GM19467 (cell line): Measurements from ENCODE around the gene LRRC42.

Source experiments
- ATAC-seq: cut with Tn5 transposase; IDR thresholded peaks from one replicate; pipeline ENCODE4 v1.9.1; 2021; ENCODE audit warnings: mild to moderate bottlenecking, moderate library complexity; ENCODE audit not compliant: unreplicated experiment

Gene LRRC42

DNA sequence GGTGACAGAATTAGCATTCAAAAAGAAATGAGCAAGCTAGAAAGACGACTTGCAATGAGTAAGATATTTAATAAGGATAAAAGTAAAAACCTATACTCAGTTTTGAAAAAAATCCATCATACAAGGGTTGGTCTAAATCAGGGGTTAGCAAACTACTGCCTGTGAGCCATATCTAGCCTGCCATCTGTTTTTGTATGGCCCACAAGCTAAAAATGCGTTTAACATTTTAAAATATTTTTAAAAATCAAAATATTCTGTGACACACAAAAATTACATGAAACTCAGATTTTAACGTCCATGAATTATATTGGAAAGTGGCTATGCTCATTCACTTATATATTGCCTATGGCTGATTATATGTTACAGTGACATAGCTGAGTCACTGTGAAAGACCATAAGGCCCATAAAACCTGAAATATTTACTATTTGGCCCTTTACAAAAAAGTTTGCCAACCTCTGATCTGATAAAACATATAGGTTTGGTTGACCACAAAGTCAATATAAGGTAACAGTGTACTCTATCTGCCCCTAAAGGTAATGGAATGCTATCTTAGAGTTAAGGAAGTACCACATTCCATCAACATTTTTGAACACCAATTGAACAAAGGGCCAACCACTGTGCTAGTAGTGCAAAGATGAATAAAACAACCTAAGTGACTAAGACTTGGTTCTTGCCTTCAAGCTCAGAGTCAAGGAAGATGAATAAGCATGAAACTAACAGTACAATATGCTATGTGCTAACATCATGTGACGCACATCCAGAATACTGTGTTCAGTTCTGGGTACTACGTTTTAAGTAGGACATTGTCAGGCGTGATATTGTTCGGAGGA lies 3.8 kb upstream of the LRRC42 start:
- no peak for ATAC-seq

DNA sequence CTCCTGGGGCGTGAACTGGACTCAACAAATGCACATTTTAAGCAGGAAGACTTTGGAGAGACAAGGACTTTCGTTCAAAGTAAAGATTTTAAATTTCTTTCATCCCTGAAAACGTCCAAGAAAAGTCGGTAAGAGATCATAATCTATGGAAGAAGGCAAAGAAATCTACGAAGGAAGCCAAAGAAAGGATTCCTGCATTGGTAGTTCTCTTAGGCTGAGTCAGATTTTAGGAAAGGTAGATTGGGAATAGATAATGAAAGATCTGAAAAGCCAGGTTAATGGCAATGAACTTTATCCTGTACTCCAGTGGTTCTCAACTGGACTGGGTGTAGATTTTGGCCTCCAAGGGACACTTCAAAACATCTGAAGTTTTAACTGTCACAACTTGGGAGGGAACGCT lies 3.1 kb upstream of the LRRC42 start:
- ATAC-seq: no peak

- ATAC-seq: no peak
Observed at GRCh38 chr1:53943490-53944043, 2.6 kb upstream of the LRRC42 start.

- ATAC-seq: no peak
Observed at GRCh38 chr1:53944469-53945182, 1.5 kb upstream of the LRRC42 start.

DNA sequence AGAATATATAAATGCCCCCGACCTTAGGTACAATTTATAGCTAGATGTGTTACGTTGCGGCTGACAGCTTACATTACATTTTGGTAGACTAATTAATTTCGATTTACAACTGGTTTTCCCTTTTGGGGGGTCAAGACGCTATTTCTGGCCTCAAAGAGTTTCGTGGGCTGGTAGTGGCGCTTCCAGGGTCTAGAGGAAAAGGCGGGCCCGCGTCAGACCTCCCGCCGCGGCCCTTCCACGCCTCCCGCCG lies 1.0 kb upstream of the LRRC42 start:
- ATAC-seq: no peak

- peak; percentile 61 for ATAC-seq
Observed at GRCh38 chr1:53945433-53946251, 508 bp upstream of the LRRC42 start, which contains the start of gene IFT25. IFT25 (minus strand) TSS chr1:53945699; CDS start chr1:53940082, 5,617 bp downstream.

DNA sequence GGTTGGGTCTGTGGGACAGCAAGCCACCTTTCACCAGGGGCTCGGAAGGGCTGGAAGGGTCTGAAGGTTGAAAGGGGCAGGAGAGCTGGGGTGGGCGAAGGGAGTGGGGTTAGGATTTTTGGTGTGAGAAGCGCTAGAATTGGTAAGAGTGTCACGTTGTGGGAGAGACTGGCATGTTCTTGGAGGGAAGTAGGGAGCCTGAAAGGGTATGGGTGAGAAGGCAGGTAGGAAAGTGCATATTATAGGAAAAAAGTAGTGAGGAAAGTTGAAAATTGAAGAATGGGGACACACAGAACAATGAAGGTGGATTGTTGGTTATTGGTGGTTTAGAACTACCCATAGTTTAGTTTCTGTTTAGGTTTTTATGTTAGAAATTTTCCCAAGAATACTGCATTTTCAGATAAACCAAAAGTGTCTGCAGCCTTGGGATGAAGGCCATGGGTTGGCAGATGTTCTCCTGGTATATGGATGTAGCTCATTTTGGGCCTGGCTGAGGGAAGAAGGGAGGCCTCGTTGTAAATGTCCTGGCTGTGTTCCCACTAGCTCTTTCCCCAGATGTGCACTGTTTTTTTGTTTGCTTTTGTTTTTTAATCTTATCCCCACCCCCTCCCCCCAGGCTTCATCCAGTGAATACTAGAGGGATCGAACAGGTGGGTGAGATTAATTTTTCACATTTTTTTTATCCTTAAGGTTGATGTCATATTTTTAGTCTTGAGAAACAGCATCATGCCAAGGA lies 1.2 kb downstream of the LRRC42 start:
- no peak for ATAC-seq

DNA sequence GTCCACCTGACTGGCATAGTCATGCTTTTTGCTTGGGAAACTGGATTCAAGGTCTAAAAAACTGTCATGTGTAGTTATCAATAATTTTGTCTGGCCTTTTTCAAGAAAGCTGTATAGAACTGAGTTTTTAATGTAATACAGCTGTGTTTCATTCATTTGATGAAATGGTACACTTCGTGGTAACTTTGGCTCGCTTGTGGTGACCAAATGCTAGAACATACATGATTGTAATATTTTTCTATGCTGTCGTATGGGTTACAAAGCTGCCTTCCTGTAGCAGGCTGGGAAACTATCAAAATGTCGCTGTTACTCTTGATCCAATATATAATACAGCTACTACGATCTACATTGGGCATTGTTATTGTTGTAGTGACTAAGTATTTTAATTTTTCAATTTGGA lies 2.1 kb downstream of the LRRC42 start:
- no peak for ATAC-seq

- ATAC-seq: no peak
Observed at GRCh38 chr1:53949023-53949990, 3.2 kb downstream of the LRRC42 start.

DNA sequence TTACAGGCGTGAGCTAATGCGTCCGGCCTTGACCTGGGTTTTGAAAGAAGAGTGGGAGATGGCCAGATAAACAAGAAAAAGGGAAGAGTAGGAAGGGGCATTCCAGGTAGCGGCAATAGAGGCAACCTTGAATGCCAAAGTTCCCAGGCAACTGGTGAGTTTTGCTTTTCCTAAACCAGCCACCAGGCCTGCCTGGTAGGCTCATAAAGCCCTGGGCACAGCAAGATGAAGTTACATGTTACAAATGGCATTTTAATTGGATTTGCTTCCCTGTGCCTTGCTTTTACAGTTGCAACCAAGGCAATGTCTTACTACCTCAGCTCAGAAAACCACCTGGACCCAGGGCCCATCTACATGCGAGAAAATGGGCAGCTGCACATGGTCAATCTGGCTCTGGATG lies 5.5 kb downstream of the LRRC42 start:
- no peak for ATAC-seq

DNA sequence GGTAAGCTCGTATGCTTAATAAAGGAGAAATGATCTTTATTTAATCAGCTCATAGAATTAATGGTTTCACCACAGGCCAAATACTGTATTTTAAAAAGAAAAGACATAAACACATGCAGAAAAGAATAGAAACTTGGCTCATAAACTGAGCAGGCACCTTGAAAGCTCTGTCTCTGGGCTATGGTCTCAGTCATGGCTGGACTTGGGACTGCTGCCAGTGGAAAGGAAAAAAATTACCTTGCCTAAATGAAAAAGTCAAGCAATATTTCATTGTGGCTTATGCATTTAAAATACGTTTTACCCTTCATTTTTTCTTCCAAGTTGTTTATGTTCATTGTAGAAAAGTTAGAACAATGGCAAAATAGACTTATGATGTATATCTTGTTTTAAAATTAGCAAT lies 8.0 kb downstream of the LRRC42 start:
- no peak for ATAC-seq

GRCh38 chr1:53956308-53957168 lies 10.4 kb downstream of the LRRC42 start:
- ATAC-seq: no peak

- no peak for ATAC-seq
Observed at GRCh38 chr1:53957194-53957818, 11.2 kb downstream of the LRRC42 start.

GRCh38 chr1:53959664-53960250 lies 13.6 kb downstream of the LRRC42 start:
- ATAC-seq: no peak

GRCh38 chr1:53962395-53962794 lies 16.2 kb downstream of the LRRC42 start:
- no peak for ATAC-seq

DNA sequence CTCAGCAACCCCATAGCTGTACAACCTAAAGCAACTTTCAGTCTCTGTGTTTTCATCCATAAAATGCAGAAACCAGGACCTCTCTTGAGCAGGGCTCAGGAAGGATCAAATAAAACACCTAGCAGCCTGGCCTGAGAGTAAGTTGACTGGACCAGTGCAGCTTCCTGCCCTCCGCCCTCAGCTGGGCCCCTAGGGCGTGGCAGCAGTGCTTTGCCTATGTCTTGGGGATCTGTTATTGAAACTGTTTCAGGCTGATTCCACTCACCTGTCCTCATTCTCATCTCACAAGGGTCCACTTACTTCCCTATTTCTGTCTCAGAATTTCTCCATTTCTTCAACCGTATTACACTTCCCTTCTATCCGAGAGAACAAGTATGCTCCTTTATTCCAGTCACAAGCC lies 17.3 kb downstream of the LRRC42 start:
- ATAC-seq: no peak

DNA sequence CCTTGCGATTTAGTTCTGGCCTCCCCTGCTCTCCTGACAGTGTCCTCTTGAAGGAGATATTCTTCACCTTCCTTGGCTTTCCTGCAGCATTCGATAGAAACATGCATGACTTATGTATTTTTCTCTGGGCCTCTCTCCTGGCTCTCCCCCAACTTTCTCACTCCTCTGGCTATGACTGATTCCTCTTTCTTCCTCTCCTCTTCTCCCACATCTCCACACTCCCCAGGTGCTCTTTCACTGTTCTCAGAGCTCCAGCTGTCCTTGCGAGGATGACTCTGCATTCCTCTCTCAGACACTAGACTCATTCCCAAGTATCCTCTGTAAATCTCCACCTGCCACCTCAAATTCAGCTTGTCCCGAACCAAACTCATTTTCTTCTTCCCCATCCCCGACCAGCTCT lies 18.0 kb downstream of the LRRC42 start:
- ATAC-seq: no peak

- ATAC-seq: no peak
Observed at GRCh38 chr1:53966794-53967193, 20.6 kb downstream of the LRRC42 start.
